Endothelial cell of umbilical vein (primary cell): ENCODE measurements around the gene CAMK2B.

ENCODE experiments used
- EZH2 ChIP-seq: IDR thresholded peaks from 2 replicates; pipeline ENCODE4 v1.6.1; 2012; ENCODE audit warnings: borderline replicate concordance, low read depth, mild to moderate bottlenecking, moderate library complexity, low read length, inconsistent platforms; ENCODE audit not compliant: severe bottlenecking
- FOS ChIP-seq: IDR thresholded peaks from 2 replicates; pipeline ENCODE4 v1.6.1; 2011; ENCODE audit warnings: mild to moderate bottlenecking, low read length, moderate library complexity, borderline replicate concordance; ENCODE audit not compliant: insufficient read depth
- MAX ChIP-seq: IDR thresholded peaks from 2 replicates; pipeline ENCODE4 v1.6.1; 2011; ENCODE audit not compliant: insufficient read depth, insufficient read length
- MYC ChIP-seq: IDR thresholded peaks from one replicate; pipeline ENCODE4 v1.6.1; 2011; ENCODE audit warnings: mild to moderate bottlenecking, low read depth, low read length
- POLR2A ChIP-seq: IDR thresholded peaks from 2 replicates; pipeline ENCODE4 v1.6.1; 2012; ENCODE audit warnings: low read depth, mild to moderate bottlenecking, control low read depth, low read length
- POLR2AphosphoS5 ChIP-seq: IDR thresholded peaks from 2 replicates; pipeline ENCODE4 v1.6.1; 2012; ENCODE audit warnings: low read depth, mild to moderate bottlenecking, control low read depth, low read length, moderate library complexity; ENCODE audit not compliant: insufficient read depth
- TF ChIP-seq, protein P1 (sequence below), 2 donors: IDR thresholded peaks; 1 replicate in 1 of 2; 2 replicates in 1 of 2; pipeline ENCODE4 v1.5.1; 2011; ENCODE audit warnings: low read length in 2 of 2, mild to moderate bottlenecking in 2 of 2, moderate library complexity in 2 of 2, control low read depth in 1 of 2, inconsistent platforms in 1 of 2, low read depth in 1 of 2; ENCODE audit not compliant: insufficient read depth in 1 of 2; ENCODE audit errors: extremely low read depth in 1 of 2

DNA sequence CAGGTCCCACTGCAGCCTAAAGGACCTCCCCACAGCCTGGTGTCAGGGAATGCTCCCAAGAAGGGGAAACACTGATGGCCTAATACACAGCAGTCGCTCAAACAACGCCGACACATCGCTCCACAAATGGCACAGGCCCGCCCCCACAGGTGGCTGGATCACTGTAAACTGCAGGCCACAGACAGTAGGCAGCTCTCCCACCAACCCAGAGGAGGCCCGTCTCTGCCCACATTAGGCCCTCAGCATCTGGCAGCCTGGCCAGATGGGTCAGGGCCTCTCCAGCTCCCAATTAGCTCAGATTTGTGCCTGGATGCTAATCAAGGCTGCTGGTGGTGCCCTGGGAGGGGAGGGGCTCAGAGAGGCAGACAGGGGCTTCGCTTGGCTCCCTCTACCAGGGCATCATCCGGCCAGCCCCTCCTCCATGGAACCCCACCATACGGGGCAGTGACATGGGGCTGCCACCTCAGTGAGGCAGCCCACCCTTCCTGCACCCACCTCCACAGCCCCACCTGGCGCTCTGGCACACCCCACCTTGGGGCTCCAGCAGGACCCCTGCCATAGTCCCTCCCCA, 42.7 kb downstream of the CAMK2B start:
- TF ChIP-seq POLR2A (no peak), POLR2AphosphoS5 (no peak), EZH2 (no peak), FOS (no peak), MYC (no peak), MAX (no peak)
- TF ChIP-seq, protein P1, sequence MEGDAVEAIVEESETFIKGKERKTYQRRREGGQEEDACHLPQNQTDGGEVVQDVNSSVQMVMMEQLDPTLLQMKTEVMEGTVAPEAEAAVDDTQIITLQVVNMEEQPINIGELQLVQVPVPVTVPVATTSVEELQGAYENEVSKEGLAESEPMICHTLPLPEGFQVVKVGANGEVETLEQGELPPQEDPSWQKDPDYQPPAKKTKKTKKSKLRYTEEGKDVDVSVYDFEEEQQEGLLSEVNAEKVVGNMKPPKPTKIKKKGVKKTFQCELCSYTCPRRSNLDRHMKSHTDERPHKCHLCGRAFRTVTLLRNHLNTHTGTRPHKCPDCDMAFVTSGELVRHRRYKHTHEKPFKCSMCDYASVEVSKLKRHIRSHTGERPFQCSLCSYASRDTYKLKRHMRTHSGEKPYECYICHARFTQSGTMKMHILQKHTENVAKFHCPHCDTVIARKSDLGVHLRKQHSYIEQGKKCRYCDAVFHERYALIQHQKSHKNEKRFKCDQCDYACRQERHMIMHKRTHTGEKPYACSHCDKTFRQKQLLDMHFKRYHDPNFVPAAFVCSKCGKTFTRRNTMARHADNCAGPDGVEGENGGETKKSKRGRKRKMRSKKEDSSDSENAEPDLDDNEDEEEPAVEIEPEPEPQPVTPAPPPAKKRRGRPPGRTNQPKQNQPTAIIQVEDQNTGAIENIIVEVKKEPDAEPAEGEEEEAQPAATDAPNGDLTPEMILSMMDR (IDR thresholded peaks at IDR 0.05; ENCODE audit: extremely low read depth in 1 of 2, insufficient read depth in 1 of 2, low read depth in 1 of 2, low read length in 2 of 2), result no peak
